Progenitor cell of endocrine pancreas (in vitro differentiated cells): ENCODE measurements around the gene ZNF212. TPM values are rescaled to one million over a fixed set of nuclear protein-coding genes. Genes with fewer than 3 reads are reported as not detected.

Experiments
- DNase-seq: peaks from one replicate; pipeline ENCODE4 v3.0.0; 2021; ENCODE audit warnings: low spot score; ENCODE audit not compliant: unreplicated experiment
- H3K27ac Mint-ChIP-seq: 2 replicates; pipeline ENCODE4 v1.8.0; 2021; ENCODE audit warnings: mild to moderate bottlenecking, moderate library complexity, mixed read lengths
- H3K27me3 Mint-ChIP-seq: 2 replicates; pipeline ENCODE4 v1.8.0; 2021; ENCODE audit warnings: mixed read lengths
- H3K36me3 Mint-ChIP-seq: 2 replicates; pipeline ENCODE4 v1.8.0; 2022; ENCODE audit warnings: mixed read lengths; ENCODE audit not compliant: insufficient read depth
- H3K4me1 Mint-ChIP-seq: 2 replicates; pipeline ENCODE4 v1.8.0; 2021; ENCODE audit warnings: low read depth, mixed read lengths
- H3K4me3 Mint-ChIP-seq: 2 replicates; pipeline ENCODE4 v1.8.0; 2021; ENCODE audit warnings: low read depth, mild to moderate bottlenecking, moderate library complexity, mixed read lengths
- H3K9me3 Mint-ChIP-seq: 2 replicates; pipeline ENCODE4 v1.8.0; 2021; ENCODE audit warnings: low read depth, mixed read lengths
- total RNA-seq: library from RNA; stranded (reverse); gene quantifications from 2 replicates; pipeline ENCODE4 v1.2.1, GENCODE V29; 2021
- TF ChIP-seq, protein P1 (sequence below): fragments of 200-600 bp; sonication (generic); IDR thresholded peaks from one replicate; pipeline ENCODE4 v1.5.0; 2021; ENCODE audit warnings: antibody characterized with exemption, mild to moderate bottlenecking; ENCODE audit not compliant: unreplicated experiment

The ZNF212 gene
- total RNA-seq, 1 donor from 2014 or later: 19.4 TPM

DNA sequence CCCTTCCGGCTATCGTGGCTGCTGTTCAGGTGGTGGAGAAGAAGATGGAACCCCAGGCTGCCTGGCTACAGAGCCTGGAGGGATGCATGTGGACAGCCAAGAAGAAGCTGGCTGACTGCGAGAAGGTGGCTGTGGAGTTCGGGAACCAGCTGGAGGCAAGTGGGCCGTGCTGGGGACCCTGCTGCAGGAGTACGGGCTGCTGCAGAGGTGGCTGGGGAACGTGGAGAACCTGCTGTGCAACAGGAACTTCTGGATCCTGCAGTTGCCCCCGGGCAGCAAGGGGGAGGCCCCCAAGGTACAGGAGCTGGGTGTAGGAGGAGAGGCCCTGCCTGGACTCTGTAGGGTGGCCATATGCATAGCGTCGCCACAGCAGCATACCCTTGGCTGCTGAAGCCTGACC is 48.2 kb downstream of the ZNF212 start:
- Mint-ChIP-seq H3K27ac (no peak overlapping the region), H3K9me3 (no peaks in the 10 kb centered on the region), H3K27me3 (peaks cover 9% of the 10 kb centered on the region), H3K36me3 (peaks cover under 1% of the 10 kb centered on the region), H3K4me3 (no peak overlapping the region), H3K4me1 (peaks cover 1% of the 10 kb centered on the region)
- TF ChIP-seq, protein P1, sequence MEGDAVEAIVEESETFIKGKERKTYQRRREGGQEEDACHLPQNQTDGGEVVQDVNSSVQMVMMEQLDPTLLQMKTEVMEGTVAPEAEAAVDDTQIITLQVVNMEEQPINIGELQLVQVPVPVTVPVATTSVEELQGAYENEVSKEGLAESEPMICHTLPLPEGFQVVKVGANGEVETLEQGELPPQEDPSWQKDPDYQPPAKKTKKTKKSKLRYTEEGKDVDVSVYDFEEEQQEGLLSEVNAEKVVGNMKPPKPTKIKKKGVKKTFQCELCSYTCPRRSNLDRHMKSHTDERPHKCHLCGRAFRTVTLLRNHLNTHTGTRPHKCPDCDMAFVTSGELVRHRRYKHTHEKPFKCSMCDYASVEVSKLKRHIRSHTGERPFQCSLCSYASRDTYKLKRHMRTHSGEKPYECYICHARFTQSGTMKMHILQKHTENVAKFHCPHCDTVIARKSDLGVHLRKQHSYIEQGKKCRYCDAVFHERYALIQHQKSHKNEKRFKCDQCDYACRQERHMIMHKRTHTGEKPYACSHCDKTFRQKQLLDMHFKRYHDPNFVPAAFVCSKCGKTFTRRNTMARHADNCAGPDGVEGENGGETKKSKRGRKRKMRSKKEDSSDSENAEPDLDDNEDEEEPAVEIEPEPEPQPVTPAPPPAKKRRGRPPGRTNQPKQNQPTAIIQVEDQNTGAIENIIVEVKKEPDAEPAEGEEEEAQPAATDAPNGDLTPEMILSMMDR: no peak
- no peak for DNase-seq

DNA sequence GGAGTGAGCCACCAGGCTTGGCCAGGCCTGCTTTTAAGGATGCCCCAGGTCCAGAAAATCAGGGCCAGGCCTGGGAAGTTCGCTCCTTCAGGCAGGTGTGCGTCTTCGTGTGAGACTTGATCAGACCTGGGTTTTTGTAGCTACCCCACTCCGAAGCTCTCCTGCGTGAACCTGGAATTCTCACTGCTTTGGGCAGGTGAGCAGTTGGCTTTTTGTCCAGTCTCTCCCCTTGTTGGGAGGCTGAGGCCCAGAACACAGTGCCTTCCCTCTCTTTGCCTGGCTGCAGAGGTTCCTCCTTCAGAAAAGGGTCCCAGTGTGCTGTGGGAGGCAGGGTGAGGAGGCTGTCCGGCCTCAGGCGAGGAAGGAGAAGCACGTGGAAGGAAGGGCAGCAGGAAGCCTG is 49.8 kb downstream of the ZNF212 start:
- Mint-ChIP-seq H3K4me3 (no peak overlapping the region), H3K4me1 (peaks cover 1% of the 10 kb centered on the region), H3K27me3 (peaks cover 9% of the 10 kb centered on the region), H3K9me3 (no peaks in the 10 kb centered on the region), H3K36me3 (no peaks in the 10 kb centered on the region), H3K27ac (no peak overlapping the region)
- TF ChIP-seq, protein P1: no peak
- no peak for DNase-seq

DNA sequence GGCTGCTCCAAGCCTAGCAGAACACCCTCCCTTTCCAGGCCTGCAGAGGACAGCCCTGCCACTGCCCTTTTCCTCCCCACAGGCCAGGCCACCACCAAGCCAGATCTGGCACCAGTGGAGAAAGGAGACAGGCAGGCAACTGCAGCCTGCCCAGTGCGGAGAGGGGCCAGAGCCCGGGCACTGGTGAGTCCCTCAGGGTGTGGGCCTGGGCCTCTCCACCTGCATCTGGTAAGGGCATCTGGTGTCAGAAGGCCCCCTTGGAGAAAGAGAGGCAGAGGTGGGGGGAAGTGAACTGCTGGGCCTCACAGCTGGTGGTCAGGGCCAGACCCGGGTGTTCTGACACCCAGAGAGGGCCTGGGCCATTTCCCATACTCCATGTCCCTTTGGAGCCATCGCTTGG is 50.4 kb downstream of the ZNF212 start:
- H3K27me3 Mint-ChIP-seq: peaks cover 9% of the 10 kb centered on the region
- TF ChIP-seq, protein P1: no peak
- DNase-seq: no peak
- H3K4me1 Mint-ChIP-seq: peaks cover 1% of the 10 kb centered on the region
- no peak overlapping the region for H3K4me3 Mint-ChIP-seq
- no peaks in the 10 kb centered on the region for H3K36me3 Mint-ChIP-seq
- no peaks in the 10 kb centered on the region for H3K9me3 Mint-ChIP-seq
- no peak overlapping the region for H3K27ac Mint-ChIP-seq

DNA sequence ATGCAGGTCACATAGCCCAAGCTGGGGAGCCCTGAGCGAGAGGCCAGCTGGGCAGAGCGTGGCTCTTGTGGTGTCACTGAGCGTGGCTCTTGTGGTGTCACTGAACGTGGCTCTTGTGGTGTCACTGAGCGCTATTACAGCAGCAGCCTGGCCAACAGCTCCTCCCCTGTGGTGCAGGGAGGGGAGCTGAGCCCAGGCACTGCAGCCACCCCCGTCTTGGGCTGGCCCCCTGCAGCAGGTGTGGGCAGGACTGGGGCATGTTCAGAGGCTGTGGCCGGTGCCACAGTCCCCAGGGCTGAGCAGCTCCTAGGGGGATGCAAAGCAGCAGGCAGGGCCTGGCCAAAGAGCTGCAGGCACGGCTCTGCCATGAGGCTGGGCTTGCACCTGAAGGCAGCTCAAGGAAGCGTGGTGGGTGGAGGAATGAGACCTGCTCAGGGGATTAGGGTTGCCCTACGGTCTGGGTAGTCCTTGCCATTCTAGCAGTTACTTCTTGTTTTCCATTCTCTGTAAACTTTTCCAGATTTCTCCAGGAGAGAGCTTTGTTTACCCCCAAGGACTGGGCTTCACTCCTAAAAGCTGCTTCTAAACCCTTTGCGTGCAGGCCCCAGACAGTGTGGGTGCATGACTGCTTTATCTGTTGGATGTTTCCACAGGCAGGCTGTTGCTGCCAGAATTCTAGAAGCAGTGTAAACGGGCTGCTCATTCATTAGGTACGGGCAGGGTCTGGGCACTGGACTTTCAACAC is 51.8 kb downstream of the ZNF212 start:
- no peak overlapping the region for H3K27ac Mint-ChIP-seq

DNA sequence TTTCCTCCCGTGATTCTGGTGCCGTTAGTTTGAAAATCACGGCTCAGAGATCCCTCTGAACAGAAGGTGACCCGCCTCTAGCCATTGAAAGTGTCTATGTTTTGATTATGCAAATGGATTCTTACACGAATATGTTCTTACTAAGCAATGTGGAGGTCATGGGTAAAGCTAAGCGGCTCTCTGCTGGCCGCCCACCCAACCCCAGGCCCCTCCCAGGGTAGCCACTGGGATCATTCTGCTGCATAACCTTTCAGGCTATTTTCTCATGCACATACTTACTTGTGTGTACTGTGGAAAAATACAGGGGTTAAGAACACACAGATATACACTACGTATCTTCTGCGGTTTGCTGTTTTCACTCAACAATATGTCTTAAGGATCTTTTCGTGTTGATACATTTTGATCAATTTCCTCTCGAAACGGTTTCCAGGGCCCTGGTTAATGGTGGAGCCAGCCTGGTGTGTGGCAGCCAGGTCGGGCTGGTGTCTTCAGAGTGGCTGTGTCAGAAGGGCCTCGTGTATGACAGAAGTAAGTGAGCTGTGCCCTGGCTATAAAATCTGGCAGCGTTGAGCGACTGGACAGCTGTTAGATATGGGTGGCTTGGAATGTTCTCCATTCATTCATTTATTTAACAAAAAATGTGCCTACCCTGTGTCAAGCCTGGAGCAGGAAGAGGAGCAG is 52.5 kb downstream of the ZNF212 start:
- H3K36me3 Mint-ChIP-seq: no peaks in the 10 kb centered on the region
- H3K27ac Mint-ChIP-seq: no peak overlapping the region
- no peak overlapping the region for H3K4me3 Mint-ChIP-seq
- no peaks in the 10 kb centered on the region for H3K27me3 Mint-ChIP-seq
- H3K4me1 Mint-ChIP-seq: no peaks in the 10 kb centered on the region
- no peak for DNase-seq
- TF ChIP-seq, protein P1: no peak
- no peaks in the 10 kb centered on the region for H3K9me3 Mint-ChIP-seq

More for the DNA sequence above, 51.8 kb downstream of the ZNF212 start:
- Mint-ChIP-seq H3K36me3 (no peaks in the 10 kb centered on the region), H3K27me3 (peaks cover 1% of the 10 kb centered on the region), H3K4me1 (no peaks in the 10 kb centered on the region), H3K4me3 (no peak overlapping the region), H3K9me3 (no peaks in the 10 kb centered on the region)
- TF ChIP-seq, protein P1: no peak
- no peak for DNase-seq
